Calu3 (cell line): ENCODE measurements around the gene SGPL1. TPM values are rescaled to one million over a fixed set of nuclear protein-coding genes. Genes with fewer than 3 reads are reported as not detected.

Experiments
- BruUV-seq: library from RNA; stranded (reverse); fragments of 400-500 nt; replicated peaks from 2 replicates; lab custom pipeline; 2021; lab: Mats Ljungman, UMichigan
- CTCF ChIA-PET: fragments of 300-600 bp; sonication (Branson Sonifier 250); formaldehyde crosslinking; loops from one replicate; lab custom pipeline; 2022; ENCODE audit warnings: antibody characterized with exemption; lab: Charles Lee
- DNase-seq: peaks from one replicate; pipeline ENCODE4 v3.0.0; 2022
- H3K27ac Mint-ChIP-seq: one replicate; pipeline ENCODE4 v1.8.0; 2022; ENCODE audit warnings: mixed read lengths; ENCODE audit not compliant: unreplicated experiment
- H3K27me3 Mint-ChIP-seq: one replicate; pipeline ENCODE4 v1.8.0; 2022; ENCODE audit warnings: mixed read lengths; ENCODE audit not compliant: unreplicated experiment
- H3K36me3 Mint-ChIP-seq: one replicate; pipeline ENCODE4 v1.8.0; 2022; ENCODE audit warnings: mild to moderate bottlenecking, moderate library complexity, mixed read lengths; ENCODE audit not compliant: insufficient read depth, unreplicated experiment
- H3K4me1 Mint-ChIP-seq: one replicate; pipeline ENCODE4 v1.8.0; 2022; ENCODE audit warnings: mild to moderate bottlenecking, low read depth, mixed read lengths; ENCODE audit not compliant: unreplicated experiment
- H3K4me3 Mint-ChIP-seq: one replicate; pipeline ENCODE4 v1.8.0; 2022; ENCODE audit warnings: mild to moderate bottlenecking, low read depth, moderate library complexity, mixed read lengths; ENCODE audit not compliant: unreplicated experiment
- H3K9me3 Mint-ChIP-seq: one replicate; pipeline ENCODE4 v1.8.0; 2022; ENCODE audit warnings: low read depth, mixed read lengths; ENCODE audit not compliant: unreplicated experiment
- CTCF ChIP-seq: fragments of 200-600 bp; IDR thresholded peaks from one replicate; pipeline ENCODE4 v1.8.0; 2022; ENCODE audit warnings: antibody characterized with exemption; ENCODE audit not compliant: unreplicated experiment
- intact Hi-C: fragments of 100-400 bp; cut with micrococcal nuclease; formaldehyde crosslinking; loops from one replicate; pipeline ENCODE4 v1.10.0; 2022; ENCODE audit not compliant: unreplicated experiment
- total RNA-seq: library from RNA; stranded (reverse); gene quantifications from 2 replicates; pipeline ENCODE4 v1.2.3, GENCODE V29; 2022

The SGPL1 gene
- total RNA-seq, 1 experiment from 2014 or later: 84.6 TPM

- BruUV-seq: no TSS peak
- TF ChIP-seq CTCF: no peak
Observed at GRCh38 chr10:70777063-70777875, 38.5 kb upstream of the SGPL1 start.

GRCh38 chr10:70778267-70778924, 37.4 kb upstream of the SGPL1 start:
- CTCF ChIA-PET: no interaction called here
- BruUV-seq: no TSS peak
- H3K4me3 Mint-ChIP-seq: no peak overlapping the region
- peaks cover 6% of the 10 kb centered on the region for H3K36me3 Mint-ChIP-seq
- no peak for DNase-seq
- no peak overlapping the region for H3K27ac Mint-ChIP-seq
- peaks cover 79% of the 10 kb centered on the region for H3K27me3 Mint-ChIP-seq
- no peaks in the 10 kb centered on the region for H3K4me1 Mint-ChIP-seq
- intact Hi-C loops: no loop called here
- TF ChIP-seq CTCF: no peak
- H3K9me3 Mint-ChIP-seq: no peaks in the 10 kb centered on the region

More at GRCh38 chr10:70777063-70777875, 38.5 kb upstream of the SGPL1 start:
- Mint-ChIP-seq H3K4me3 (no peak overlapping the region), H3K4me1 (no peaks in the 10 kb centered on the region), H3K36me3 (peaks cover 8% of the 10 kb centered on the region), H3K27ac (no peak overlapping the region), H3K27me3 (peaks cover 79% of the 10 kb centered on the region), H3K9me3 (no peaks in the 10 kb centered on the region)
- intact Hi-C loops: no loop called here
- CTCF ChIA-PET: interaction anchor here (0.5 kb wide), 1 partner anchor 1900 kb away, joined by 3 read pairs; no protein-coding TSS in a partner anchor
- DNase-seq: no peak

GRCh38 chr10:70779088-70779487, 36.7 kb upstream of the SGPL1 start:
- H3K9me3 Mint-ChIP-seq: no peaks in the 10 kb centered on the region
- BruUV-seq: no TSS peak
- no peak for TF ChIP-seq CTCF
- CTCF ChIA-PET: interaction anchor here (0.6 kb wide), 1 partner anchor 865 kb away, joined by 3 read pairs; no protein-coding TSS in a partner anchor
- H3K36me3 Mint-ChIP-seq: peaks cover 5% of the 10 kb centered on the region
- no peak overlapping the region for H3K27ac Mint-ChIP-seq
- intact Hi-C loops: no loop called here
- no peak for DNase-seq
- no peak overlapping the region for H3K4me3 Mint-ChIP-seq
- H3K4me1 Mint-ChIP-seq: no peaks in the 10 kb centered on the region
- peaks cover 78% of the 10 kb centered on the region for H3K27me3 Mint-ChIP-seq

GRCh38 chr10:70779511-70780369, 36.0 kb upstream of the SGPL1 start:
- Mint-ChIP-seq H3K4me1 (no peaks in the 10 kb centered on the region), H3K9me3 (no peaks in the 10 kb centered on the region), H3K4me3 (no peak overlapping the region), H3K27ac (no peak overlapping the region), H3K27me3 (peaks cover 71% of the 10 kb centered on the region), H3K36me3 (no peaks in the 10 kb centered on the region)
- DNase-seq: no peak
- no TSS peak for BruUV-seq
- intact Hi-C loops: no loop called here
- CTCF ChIA-PET: interaction anchor here (0.5 to 0.6 kb wide), 2 partner anchors 122 to 864 kb away, joined by 3 read pairs; no protein-coding TSS in a partner anchor
- TF ChIP-seq CTCF: no peak
